Stimulated activated CD8-positive, alpha-beta memory T cell treated with anti-CD3 and anti-CD28 coated beads, Interleukin-15, amount 100 ng/mL, for 24 hours (primary cell): Measurements from ENCODE around the gene C12orf57.
"Not testable (repeated sequence)": the region's sequence is repeated elsewhere in the genome, so short reads cannot be mapped to it uniquely, and the experiment has no call there.

ENCODE experiments used
- DNase-seq: peaks from one replicate; pipeline ENCODE4 v3.0.0-alpha.2; 2020; ENCODE audit warnings: low read depth

Gene C12orf57, protein sequence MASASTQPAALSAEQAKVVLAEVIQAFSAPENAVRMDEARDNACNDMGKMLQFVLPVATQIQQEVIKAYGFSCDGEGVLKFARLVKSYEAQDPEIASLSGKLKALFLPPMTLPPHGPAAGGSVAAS

DNA sequence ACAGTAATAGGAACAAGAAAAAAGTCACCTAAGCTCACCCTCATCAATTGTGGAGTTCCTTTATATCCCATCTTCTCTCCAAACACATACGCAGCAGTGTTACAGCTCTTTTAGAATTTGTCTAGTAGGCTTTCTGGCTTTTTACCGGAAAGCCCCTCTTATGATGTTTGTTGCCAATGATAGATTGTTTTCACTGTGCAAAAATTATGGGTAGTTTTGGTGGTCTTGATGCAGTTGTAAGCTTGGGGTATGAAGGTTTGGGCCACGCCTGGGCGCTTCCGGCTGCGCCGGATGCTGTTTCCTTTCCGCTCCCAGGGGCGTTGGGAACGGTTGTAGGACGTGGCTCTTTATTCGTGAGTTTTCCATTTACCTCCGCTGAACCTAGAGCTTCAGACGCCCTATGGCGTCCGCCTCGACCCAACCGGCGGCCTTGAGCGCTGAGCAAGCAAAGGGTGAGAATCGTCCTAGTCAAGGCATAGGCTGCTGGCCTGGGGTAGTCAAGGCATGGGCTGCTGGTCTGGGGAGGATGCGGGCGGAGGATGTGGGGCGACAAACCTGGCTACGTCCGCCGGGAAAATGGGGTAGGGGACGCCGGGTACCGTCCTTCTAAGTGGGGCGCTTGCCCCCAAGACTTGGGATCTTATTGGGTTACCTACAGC, at the start of gene C12orf57, which contains the start of gene RNU7-1:
Gene C12orf57 (plus strand): TSS at position 301 of the 659 bp plus-strand sequence. CDS start 100 bp downstream, at position 401.
Gene RNU7-1 (plus strand): TSS at position 95 of the 659 bp plus-strand sequence.
- DNase-seq = no peak

DNA sequence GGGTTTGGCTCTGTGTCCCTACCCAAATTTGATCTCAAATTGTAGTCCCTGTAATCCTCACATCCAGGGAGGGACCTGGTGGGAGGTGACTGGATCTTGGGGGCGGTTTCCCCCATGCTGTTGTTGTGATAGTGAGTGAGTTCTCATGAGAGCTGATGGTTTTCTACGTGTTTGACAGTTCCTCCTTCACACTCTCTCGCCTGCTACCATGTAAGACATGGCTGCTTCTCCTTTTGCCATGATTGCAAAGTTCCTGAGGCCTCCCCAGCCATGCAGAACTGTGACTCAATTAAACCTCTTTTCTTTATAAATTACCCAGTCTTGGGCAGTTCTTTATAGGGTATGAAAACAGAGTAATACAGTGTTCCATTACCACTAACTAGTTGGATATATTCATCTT, 49.5 kb upstream of the C12orf57 start:
- no peak for DNase-seq

DNA sequence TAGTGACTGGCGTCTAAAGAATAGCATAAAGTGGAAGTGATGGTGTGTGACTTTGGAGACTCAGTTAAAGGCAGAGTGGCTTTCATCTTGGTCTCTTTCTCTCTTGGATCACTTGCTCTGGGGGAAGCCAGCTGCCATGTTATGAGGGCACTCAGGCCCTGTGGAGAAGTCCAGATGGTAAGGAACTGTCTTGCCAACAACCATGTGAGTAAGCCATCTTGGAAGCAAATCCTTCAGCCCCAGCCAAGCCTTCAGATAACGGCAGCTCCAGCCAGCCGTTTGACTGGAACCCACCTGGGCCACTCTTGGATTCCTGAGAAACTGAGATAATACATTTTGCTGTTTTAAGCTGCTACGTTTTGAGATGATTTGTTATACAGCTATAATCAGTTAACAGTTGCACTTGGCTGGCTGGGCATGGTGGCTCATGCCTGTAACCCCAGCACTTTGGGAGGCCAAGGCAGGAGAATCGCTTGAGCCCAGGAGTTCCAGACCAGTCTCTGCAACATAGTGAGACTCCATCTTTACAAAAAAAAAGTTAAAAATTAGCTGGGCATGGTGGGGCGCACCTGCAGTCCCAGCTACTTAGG, 46.9 kb upstream of the C12orf57 start:
- no peak for DNase-seq

DNA sequence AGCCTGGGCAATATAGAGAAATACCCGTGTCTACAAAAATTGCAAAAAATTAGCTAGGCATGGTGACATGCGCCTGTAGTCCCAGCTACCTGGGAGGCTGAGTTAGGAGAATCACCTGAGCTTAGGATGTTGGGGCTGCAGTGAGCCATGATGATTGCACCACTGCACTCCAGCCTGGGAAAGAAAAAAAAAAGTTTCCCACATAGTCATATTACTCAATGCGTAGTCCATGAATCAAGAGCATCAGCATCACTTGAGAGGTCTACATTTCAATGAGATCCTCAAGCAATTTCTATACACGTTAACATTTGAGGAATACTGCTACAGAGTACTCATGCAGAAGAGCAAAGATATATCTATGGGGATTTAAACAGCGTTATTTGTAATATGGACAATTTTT, 44.4 kb upstream of the C12orf57 start:
- no peak for DNase-seq

DNA sequence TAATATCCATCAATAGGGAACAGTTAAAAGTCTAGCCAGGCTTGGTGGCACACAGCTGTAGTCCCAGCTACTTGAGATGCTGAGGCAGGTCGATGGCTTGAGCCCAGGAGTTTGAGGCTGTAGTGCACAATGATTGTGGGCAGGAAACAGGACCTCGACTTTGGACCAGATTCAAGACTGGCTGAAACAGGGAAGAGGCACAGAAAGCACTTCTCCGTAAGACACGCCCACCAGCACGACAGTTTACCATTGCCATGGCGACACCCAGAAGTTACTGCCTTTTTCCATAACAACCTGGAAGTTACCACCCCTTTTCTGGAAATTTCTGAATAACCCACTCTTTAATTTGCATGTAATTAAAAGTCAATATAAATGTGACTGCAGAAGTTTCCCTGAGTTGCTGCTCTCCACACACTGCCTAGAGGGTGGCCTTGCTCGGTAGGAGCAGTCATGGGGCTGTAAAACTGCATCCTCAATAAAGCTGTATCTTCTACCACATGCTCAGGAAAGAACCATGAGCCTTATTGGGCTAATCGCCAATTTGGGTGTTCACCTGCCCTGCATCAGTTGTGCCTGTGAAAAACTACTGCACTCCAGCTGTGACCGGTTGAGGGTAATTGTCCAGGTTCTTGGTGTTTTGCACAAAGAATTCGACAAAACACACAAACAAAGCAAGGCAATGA, 43.8 kb upstream of the C12orf57 start:
- no peak for DNase-seq

DNA sequence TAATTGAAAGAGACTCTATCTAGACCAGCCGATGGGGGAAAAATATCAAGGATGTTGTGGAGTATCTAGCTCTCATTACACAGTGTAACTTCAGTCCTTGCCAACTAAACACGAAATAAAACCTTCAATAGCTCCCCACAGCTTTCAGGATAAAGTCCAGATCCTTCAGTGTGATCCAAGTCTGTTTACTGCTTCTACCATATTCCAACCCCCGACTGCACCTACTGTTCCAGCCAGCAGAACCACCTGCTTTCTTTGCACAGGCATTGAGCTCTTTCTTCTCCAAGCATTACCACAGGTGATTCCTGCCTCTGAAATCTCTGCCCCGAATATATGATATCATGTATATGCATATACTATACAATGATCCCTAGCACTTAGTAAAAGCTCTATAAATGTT, 41.4 kb upstream of the C12orf57 start:
- DNase-seq = no peak

DNA sequence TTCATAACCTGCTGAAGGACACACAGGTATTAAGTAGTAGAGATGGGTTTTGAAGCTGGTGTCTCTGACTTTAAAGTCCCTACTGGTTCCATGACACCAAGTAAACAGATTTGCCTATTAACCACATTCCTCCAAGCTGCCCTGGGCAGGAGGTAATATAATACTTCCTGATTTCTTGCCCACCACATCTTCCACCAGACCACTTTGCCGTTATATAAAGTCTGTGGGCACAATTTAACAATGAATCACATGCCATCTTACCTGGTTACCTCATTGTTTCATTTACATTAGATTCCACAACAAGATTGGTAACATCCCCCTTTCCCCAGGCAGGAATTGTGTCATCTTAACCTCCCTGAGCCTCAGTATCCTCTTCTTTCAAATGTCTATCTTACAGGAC, 40.1 kb upstream of the C12orf57 start:
- DNase-seq = no peak

DNA sequence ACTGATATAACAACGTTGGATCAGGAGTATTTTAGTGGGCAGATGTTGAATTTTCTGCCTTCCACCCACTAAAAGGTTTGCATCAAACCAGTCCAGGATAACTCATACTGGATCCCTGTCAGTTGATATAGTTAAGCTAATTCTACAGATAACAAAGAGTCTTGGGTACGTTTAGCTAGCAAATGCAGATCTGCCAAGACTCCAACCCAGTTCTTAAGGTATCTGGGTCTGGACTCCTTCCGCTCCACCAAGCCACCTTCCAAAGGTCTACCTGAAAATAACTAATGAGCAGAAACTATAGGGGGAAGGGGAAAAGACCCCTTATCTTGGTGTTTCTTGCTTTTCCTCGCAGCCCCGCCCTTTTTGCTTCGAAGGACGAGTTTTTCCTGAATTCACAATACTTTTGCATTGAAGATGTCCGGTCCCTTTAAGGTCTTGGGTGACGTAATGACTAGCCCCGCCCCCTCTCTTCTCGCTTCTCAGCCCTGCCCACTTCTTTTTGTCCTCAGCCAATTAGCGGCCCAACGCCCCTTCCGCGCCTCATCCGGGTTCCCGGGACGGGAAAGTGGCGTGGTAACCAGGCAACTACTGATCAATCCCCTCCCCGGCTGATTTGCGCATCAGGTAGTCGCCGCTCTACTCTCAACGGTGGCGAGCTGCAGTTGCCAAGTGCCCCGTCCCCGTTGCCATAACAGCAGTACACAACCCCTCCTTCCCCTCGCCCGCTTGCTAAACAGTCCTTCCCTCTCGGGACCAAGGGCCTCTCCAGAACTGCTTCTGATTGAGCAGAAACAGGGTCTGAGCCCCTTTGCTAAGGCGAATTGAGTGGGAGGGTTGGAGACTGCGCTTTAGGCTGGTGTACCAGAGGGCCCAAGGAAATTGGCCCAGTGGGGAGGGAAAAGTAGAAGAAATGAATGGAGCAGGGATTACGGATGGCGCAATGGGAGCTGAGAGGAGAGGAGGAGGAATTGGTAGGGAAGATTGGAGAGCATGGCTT, 39.2 kb upstream of the C12orf57 start, which contains the start of gene LRRC23:
Gene LRRC23 (plus strand): TSS at position 543 of the 997 bp plus-strand sequence. CDS start 812 bp downstream, outside the sequence.
- DNase-seq = peak; percentile 85

DNA sequence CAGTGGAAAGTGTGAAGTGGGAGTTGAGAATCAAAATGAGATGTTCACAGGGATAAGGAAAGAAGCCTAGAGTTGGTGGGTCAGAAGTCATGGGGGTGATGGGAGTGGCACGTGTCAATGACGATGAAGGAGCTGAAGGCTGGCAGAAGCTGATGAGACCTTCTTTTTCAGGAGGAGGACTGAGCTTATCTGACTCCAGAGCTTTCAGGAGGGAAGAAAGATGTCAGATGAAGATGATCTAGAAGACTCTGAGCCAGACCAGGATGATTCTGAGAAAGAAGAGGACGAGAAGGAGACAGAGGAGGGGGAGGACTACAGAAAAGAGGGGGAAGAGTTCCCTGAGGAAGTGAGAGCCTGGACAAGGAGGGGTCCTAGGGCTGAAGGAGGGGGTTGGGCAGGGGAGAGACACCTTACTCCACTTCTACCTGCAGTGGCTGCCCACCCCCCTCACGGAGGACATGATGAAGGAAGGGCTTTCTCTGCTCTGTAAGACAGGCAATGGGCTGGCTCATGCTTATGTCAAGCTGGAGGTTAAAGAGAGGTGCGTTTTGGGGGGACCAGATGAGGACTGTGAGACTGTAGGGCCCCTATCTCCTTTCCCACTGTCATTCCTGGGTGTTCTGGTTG, 38.3 kb upstream of the C12orf57 start:
- DNase-seq = no peak

DNA sequence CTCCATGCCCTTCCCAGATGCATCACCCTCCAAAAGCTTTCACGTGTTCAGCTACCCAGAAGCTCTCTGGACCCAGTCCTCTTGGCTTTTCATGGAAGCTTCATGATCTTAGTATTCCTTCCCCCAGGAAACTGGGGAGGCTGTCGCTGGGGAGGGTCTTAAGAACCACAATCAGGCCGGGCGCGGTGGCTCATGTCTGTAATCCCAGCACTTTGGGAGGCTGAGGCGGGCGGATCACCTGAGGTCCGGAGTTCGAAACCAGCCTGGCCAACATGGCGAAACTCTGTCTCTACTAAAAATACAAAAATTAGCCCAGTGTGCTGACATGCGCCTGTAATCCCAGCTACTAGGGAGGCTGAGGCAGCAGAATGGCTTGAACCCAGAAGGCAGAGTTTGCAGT, 35.7 kb upstream of the C12orf57 start:
- DNase-seq = not testable (repeated sequence)

DNA sequence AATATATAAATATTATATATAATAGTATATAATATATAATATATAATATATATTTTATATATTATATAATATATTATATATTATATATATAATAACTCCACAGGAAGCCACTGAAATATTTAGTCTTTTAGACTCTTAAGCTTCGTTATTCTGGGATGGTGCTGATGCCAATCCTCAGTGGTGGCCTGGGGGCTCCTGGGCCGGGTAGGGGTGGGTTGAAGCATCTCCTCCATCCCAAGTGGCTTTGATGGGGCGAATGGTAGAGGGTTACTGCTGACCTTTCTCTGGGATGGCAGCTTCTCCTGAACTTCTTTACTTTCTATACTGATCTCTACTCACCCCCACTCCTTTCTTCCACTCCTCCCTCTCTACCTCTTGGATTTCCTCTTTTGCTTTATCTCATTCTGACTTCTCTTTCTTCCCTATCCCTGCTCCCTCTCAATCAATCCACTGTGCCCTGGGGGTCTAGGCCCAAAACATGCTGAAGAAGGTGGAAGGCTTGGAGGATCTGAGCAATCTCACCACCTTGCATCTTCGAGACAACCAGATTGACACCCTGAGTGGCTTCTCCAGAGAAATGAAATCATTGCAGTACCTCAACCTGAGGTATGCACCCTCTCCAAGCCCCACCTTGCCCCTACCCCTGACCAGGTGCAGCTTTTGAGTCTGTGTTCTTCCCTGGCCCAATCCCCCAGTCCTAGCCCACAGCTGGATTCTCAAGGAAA, 34.2 kb upstream of the C12orf57 start:
- no peak for DNase-seq

DNA sequence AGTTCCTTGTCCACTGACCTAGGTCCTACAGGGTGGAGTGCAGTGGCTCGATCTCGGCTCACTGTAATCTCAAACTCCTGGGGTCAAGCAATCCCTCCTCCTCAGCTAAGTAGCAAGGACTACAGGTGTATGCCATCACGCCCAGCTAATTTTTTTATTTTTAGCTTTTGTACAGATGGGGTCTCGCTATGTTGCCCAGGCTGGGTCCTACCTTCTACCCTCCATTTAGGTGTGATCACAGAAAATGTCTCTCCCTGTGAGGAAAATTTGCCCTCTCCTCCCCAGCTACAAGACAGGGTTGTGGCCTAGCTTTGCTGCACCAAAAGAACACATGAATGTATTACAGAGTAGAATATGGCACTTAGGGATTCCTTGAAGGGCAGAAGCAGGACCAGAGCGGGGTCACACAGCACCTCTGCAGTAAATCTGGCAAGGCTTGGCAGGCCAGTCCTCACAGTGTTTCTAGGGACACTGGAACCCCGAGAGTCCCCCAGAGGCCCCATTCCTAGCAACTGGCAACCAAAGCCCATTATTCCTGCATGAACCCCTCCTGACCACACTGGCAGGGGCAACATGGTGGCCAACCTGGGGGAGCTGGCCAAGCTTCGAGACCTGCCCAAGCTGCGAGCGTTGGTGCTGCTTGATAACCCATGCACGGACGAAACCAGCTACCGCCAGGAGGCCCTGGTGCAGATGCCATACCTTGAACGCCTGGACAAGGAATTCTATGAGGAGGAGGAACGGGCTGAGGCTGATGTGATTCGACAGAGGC, 31.5 kb upstream of the C12orf57 start:
- no peak for DNase-seq

DNA sequence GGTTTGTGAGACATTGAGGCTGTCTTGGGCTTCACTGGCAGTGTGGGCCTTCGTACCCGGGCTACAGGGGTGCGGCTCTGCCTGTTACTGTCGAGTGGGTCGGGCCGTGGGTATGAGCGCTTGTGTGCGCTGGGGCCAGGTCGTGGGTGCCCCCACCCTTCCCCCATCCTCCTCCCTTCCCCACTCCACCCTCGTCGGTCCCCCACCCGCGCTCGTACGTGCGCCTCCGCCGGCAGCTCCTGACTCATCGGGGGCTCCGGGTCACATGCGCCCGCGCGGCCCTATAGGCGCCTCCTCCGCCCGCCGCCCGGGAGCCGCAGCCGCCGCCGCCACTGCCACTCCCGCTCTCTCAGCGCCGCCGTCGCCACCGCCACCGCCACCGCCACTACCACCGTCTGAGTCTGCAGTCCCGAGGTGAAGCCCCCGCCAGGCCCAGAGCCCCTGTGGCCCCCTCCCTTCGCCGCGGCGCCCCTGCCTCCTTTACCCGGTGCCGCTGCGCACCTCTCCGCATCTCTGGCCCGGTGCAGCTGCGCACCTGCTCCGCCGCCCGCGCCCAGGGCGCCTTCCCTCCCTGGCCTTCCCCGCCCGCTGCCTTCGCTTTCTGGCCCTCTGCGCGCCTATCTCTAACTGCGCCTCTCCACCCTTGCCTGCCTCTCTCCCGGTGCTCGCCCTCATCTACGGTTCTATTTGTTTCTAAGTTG, 29.4 kb upstream of the C12orf57 start, which contains the start of gene ENO2:
Gene ENO2 (plus strand): TSS at position 335 of the 701 bp plus-strand sequence. CDS start 1,253 bp downstream, outside the sequence.
- DNase-seq = peak; percentile 64

DNA sequence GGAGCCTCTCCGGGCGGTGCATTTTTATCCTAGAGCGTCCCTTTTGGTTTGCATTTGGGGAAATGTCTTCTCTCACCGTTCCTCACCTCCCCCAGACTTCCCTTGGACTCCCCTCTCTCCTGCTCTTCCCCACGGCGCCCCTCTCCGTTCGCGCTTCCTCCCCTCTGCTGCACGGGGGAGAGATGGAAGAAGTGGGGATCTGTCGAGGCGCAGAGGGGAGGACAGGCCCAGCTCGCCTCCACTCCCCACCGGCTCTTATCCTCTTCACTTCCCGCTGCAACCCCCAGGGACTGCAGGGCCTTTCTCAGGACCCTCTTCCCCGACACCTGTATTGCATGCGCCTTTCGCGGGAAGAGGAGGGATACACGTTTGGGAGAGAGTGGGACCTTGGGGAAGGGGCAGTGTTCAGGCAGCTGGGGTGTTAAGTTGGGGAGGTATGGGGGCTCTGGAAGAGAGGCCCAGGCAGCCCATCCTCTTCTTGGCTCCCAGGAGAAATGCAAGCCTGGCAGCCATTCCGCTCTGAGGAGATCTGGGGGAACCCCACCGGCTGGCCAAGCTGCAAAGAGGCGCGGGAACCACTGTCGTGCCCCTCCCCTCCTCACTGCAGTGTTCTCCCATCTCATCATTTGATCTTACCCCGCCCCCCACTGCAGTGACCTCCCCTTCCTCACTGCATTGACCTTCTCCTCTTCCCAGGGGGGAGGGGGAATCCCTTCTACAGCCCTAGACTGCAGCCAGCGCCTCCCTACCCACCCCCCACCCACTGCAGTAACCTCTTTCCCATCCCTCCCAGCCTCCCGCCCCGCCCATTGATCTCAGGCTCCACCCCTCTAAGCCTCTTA, 28.7 kb upstream of the C12orf57 start:
- DNase-seq = no peak

DNA sequence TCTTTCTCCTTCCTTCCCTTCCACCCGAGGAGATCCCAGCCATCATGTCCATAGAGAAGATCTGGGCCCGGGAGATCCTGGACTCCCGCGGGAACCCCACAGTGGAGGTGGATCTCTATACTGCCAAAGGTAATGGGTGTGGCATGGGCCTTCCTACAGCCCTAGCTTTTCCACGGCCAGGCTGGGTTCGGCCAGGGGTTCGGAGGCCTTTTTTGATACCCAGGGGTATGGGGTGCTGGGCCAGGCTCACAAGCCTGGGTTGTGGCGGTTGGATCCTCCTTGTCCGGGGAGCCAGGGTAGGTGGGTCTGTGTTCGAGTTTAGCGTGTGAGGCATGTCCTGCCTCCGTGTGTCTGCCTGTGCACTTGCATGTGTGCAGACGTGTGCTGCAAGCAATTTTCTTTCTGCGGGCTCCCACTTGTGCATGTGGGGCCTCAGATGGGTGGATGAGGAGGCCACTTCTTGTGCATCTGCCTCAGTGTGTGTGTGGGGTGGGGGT, 28.0 kb upstream of the C12orf57 start:
- no peak for DNase-seq

DNA sequence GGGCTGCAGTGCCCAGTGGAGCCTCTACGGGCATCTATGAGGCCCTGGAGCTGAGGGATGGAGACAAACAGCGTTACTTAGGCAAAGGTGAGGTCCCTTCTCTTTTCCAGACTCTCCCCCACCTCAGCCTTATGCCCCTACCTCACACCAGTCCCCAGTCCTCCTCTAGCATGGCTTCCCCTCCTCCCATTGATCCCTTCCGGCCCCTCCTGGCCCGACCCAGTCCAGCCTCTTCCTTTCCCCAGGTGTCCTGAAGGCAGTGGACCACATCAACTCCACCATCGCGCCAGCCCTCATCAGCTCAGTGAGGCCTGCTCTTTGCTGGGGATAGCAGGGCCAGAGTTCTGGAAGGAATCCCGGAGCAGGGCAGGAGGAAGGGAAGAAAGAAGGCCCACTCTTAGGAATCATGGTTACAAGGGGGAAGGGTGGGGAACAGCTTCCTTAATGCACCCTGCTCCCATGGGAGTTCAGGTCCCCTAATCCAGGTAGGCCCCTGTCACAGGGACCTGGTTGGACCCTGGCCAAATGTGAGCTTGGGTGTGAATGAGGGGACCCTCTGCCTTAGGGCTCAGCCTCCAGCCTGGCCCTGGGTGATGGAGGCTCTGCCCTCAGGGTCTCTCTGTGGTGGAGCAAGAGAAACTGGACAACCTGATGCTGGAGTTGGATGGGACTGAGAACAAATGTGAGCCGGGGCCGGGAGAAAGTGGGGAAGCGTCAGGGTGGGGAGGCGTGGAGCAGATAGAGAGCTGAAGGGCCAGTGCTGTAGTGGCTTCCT, 27.2 kb upstream of the C12orf57 start:
- DNase-seq = no peak
